Stimulated activated CD4-positive, alpha-beta T cell treated with anti-CD3 and anti-CD28 coated beads, Interleukin-4, amount 100 ng/mL, for 1 hour (primary cell): ENCODE results near the gene VIPAS39.
"Not testable (repeated sequence)": the region's sequence is repeated elsewhere in the genome, so short reads cannot be mapped to it uniquely, and the experiment has no call there.

Experiments
- DNase-seq: peaks from one replicate; pipeline ENCODE4 v3.0.0-alpha.2; 2020

The VIPAS39 gene

GRCh38 chr14:77469539-77469938, 12.1 kb upstream of the VIPAS39 start:
- DNase-seq = no peak

- DNase-seq = no peak
Observed at GRCh38 chr14:77469067-77469505, 11.7 kb upstream of the VIPAS39 start.

GRCh38 chr14:77467801-77468200, 10.4 kb upstream of the VIPAS39 start:
- no peak for DNase-seq

GRCh38 chr14:77459072-77459723, 1.8 kb upstream of the VIPAS39 start:
- DNase-seq = peak; percentile 55

- peak; percentile 29 for DNase-seq
Observed at GRCh38 chr14:77458249-77458950, 999 bp upstream of the VIPAS39 start.

GRCh38 chr14:77457115-77457521, 283 bp downstream of the VIPAS39 start:
- no peak for DNase-seq

GRCh38 chr14:77455966-77456640, 1.3 kb downstream of the VIPAS39 start:
- DNase-seq = no peak

- no peak for DNase-seq
Observed at GRCh38 chr14:77442196-77442595, 15.2 kb downstream of the VIPAS39 start.

GRCh38 chr14:77439861-77440260, 17.5 kb downstream of the VIPAS39 start:
- DNase-seq = no peak

GRCh38 chr14:77438596-77438995, 18.8 kb downstream of the VIPAS39 start:
- DNase-seq = no peak

- DNase-seq = no peak
Observed at GRCh38 chr14:77436042-77436441, 21.4 kb downstream of the VIPAS39 start.

GRCh38 chr14:77426396-77426795, 31.0 kb downstream of the VIPAS39 start:
- DNase-seq = no peak

- no peak for DNase-seq
Observed at GRCh38 chr14:77424862-77425261, 32.5 kb downstream of the VIPAS39 start.

GRCh38 chr14:77423423-77423822, 34.0 kb downstream of the VIPAS39 start, which contains the start of gene NOXRED1:
Gene NOXRED1, minus strand, starts transcription at chr14:77423523. Its CDS starts 634 bp downstream, at chr14:77422889.
- DNase-seq = no peak

- DNase-seq = no peak
Observed at GRCh38 chr14:77421201-77421600, 36.2 kb downstream of the VIPAS39 start.

GRCh38 chr14:77416836-77417235, 40.6 kb downstream of the VIPAS39 start:
- DNase-seq = no peak

- not testable (repeated sequence) for DNase-seq
Observed at GRCh38 chr14:77416098-77416497, 41.3 kb downstream of the VIPAS39 start.

- not testable (repeated sequence) for DNase-seq
Observed at GRCh38 chr14:77415403-77416030, 41.9 kb downstream of the VIPAS39 start.

- no peak for DNase-seq
Observed at GRCh38 chr14:77409131-77409533, 48.3 kb downstream of the VIPAS39 start.

GRCh38 chr14:77407158-77407557, 50.2 kb downstream of the VIPAS39 start:
- no peak for DNase-seq

GRCh38 chr14:77406718-77407117, 50.7 kb downstream of the VIPAS39 start:
- DNase-seq = no peak

GRCh38 chr14:77406086-77406485, 51.3 kb downstream of the VIPAS39 start:
- DNase-seq = no peak

GRCh38 chr14:77403768-77404167, 53.6 kb downstream of the VIPAS39 start:
- no peak for DNase-seq
